Neural crest cell (in vitro differentiated cells): Measurements from ENCODE around the gene PRELID2. TPM values are rescaled to one million over a fixed set of nuclear protein-coding genes. Genes with fewer than 3 reads are reported as not detected.
A peak's percentile ranks its signal among the peaks of the same experiment; 100 is the strongest.
"Not testable (repeated sequence)": the region's sequence is repeated elsewhere in the genome, so short reads cannot be mapped to it uniquely, and the experiment has no call there.

ENCODE experiments used
- DNase-seq: peaks from one replicate; pipeline ENCODE4 v3.0.0; 2021; ENCODE audit warnings: low read depth, mixed read lengths, low spot score
- H3K27ac Mint-ChIP-seq: one replicate; pipeline ENCODE4 v1.8.0; 2021; ENCODE audit warnings: mild to moderate bottlenecking, mixed read lengths; ENCODE audit not compliant: unreplicated experiment
- H3K27me3 Mint-ChIP-seq: 2 replicates; pipeline ENCODE4 v1.8.0; 2021; ENCODE audit warnings: low read depth, mild to moderate bottlenecking, mixed read lengths
- H3K36me3 Mint-ChIP-seq: 2 replicates; pipeline ENCODE4 v1.8.0; 2021; ENCODE audit warnings: low read depth, mild to moderate bottlenecking, mixed read lengths
- H3K4me1 Mint-ChIP-seq: 2 replicates; pipeline ENCODE4 v1.8.0; 2021; ENCODE audit warnings: mixed read lengths
- H3K4me3 Mint-ChIP-seq: one replicate; pipeline ENCODE4 v1.8.0; 2021; ENCODE audit warnings: mild to moderate bottlenecking, mixed read lengths
- H3K9me3 Mint-ChIP-seq: 2 replicates; pipeline ENCODE4 v1.8.0; 2021; ENCODE audit warnings: mixed read lengths
- total RNA-seq: library from RNA; stranded (reverse); gene quantifications from 2 replicates; pipeline ENCODE4 v1.2.1, GENCODE V29; 2021
- TF ChIP-seq, protein P1 (sequence below): fragments of 200-600 bp; sonication (generic); conservative IDR thresholded peaks from 2 replicates; pipeline ENCODE4 v1.5.0; 2021; ENCODE audit warnings: antibody characterized with exemption, mild to moderate bottlenecking

PRELID2 gene
- total RNA-seq, 1 donor from 2014 or later, result 14.0 TPM

DNA sequence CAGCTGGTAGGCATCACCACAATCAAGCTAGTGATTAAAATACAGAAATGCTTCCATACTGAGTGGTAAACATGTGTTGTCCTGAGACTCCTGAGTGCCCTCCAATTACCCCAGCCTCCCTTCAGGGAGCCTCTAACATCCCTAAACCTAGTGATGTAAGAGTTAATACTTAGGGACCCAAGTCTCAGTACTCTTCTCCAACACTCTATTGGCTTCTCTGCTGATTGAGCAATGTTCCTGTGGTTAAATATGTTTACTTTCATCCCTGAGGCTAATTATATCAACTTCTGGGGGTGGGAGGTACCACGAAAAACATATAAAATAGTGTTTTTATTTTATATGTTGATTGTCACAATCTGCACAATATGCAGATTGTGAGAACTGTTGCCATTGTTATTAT is 32.7 kb upstream of the PRELID2 start:
- H3K4me1 Mint-ChIP-seq, result peaks cover 5% of the 10 kb centered on the region
- DNase-seq, result no peak
- H3K27ac Mint-ChIP-seq, result no peak overlapping the region
- H3K9me3 Mint-ChIP-seq, result peaks cover 6% of the 10 kb centered on the region
- TF ChIP-seq, protein P1, sequence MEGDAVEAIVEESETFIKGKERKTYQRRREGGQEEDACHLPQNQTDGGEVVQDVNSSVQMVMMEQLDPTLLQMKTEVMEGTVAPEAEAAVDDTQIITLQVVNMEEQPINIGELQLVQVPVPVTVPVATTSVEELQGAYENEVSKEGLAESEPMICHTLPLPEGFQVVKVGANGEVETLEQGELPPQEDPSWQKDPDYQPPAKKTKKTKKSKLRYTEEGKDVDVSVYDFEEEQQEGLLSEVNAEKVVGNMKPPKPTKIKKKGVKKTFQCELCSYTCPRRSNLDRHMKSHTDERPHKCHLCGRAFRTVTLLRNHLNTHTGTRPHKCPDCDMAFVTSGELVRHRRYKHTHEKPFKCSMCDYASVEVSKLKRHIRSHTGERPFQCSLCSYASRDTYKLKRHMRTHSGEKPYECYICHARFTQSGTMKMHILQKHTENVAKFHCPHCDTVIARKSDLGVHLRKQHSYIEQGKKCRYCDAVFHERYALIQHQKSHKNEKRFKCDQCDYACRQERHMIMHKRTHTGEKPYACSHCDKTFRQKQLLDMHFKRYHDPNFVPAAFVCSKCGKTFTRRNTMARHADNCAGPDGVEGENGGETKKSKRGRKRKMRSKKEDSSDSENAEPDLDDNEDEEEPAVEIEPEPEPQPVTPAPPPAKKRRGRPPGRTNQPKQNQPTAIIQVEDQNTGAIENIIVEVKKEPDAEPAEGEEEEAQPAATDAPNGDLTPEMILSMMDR, result no peak
- H3K4me3 Mint-ChIP-seq, result no peak overlapping the region
- no peaks in the 10 kb centered on the region for H3K36me3 Mint-ChIP-seq
- no peaks in the 10 kb centered on the region for H3K27me3 Mint-ChIP-seq

DNA sequence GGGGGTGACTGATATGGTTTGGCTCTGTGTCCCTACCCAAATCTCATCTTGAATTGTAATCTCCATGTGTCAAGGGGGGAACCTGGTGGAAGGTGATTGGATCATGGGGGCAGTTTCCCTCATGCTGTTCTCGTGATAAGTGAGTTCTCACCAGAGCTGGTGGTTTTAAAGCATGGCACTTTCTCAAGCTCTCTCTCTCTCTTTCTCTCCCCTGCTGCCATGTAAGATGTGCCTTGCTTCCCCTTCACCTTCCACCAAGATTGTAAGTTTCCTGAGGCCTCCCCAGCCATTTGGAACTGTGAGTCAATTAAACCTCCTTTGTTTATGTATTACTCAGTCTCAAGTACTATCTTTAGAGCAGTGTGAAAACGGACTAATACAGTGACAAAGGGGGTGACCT is 29.3 kb upstream of the PRELID2 start:
- not testable (repeated sequence) for H3K27ac Mint-ChIP-seq, H3K27me3 Mint-ChIP-seq, DNase-seq, H3K4me1 Mint-ChIP-seq, H3K36me3 Mint-ChIP-seq, H3K9me3 Mint-ChIP-seq, H3K4me3 Mint-ChIP-seq

DNA sequence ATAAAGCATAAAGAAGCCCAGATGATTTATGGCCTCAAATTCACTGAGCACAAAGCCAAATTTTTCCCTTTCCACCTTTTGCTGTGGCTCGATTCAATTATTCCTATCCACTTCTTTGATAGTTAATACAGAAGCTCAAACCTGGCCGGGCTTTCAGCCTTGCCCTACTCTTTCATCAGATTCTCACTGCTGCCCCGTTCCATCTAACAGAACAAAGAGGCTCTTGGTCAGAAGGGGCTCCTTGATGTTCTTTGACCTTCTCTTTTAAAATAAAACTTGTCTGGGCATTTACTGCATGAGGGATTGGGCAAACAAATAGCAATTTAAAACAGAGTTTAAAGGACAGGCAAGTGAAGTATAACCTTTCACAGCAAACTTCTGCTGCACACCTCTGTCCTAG is 27.9 kb upstream of the PRELID2 start:
- no peaks in the 10 kb centered on the region for H3K27me3 Mint-ChIP-seq
- H3K36me3 Mint-ChIP-seq, result no peaks in the 10 kb centered on the region
- no peak overlapping the region for H3K27ac Mint-ChIP-seq
- peaks cover 8% of the 10 kb centered on the region for H3K4me1 Mint-ChIP-seq
- TF ChIP-seq, protein P1, result no peak
- DNase-seq, result no peak
- no peak overlapping the region for H3K4me3 Mint-ChIP-seq
- peaks cover 2% of the 10 kb centered on the region for H3K9me3 Mint-ChIP-seq

- DNase-seq, result no peak
- Mint-ChIP-seq H3K9me3 (peaks cover 2% of the 10 kb centered on the region), H3K36me3 (no peaks in the 10 kb centered on the region), H3K4me1 (peaks cover 18% of the 10 kb centered on the region), H3K4me3 (no peak overlapping the region), H3K27me3 (no peaks in the 10 kb centered on the region), H3K27ac (no peak overlapping the region)
- TF ChIP-seq, protein P1, result peak; percentile 36
Measured at GRCh38 chr5:145859897-145860296, 24.8 kb upstream of the PRELID2 start.

GRCh38 chr5:145859453-145859852 is 24.3 kb upstream of the PRELID2 start:
- H3K4me1 Mint-ChIP-seq, result peaks cover 18% of the 10 kb centered on the region
- H3K27ac Mint-ChIP-seq, result no peak overlapping the region
- peaks cover under 1% of the 10 kb centered on the region for H3K9me3 Mint-ChIP-seq
- H3K36me3 Mint-ChIP-seq, result no peaks in the 10 kb centered on the region
- no peak for DNase-seq
- no peak overlapping the region for H3K4me3 Mint-ChIP-seq
- H3K27me3 Mint-ChIP-seq, result no peaks in the 10 kb centered on the region
- TF ChIP-seq, protein P1, result no peak

DNA sequence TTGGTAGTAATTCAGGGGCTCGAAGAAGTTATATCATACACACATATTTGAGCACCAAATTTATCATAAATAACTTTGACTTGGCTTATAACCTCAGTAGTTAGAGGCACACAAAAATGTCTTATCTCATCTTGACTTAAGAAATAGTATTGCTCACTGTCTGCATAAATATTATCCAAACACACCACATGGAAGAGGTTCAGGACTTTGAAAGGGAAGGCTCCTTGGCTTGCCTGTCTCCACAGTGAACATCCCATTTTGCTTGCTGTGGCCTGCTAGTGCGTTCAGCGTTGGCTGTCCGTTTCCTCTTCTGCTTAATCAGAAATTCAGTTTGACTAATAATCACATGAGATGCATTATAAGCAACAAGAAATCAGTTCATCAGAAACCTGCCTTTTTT is 23.8 kb upstream of the PRELID2 start:
- Mint-ChIP-seq H3K27ac (no peak overlapping the region), H3K4me3 (no peak overlapping the region), H3K9me3 (no peaks in the 10 kb centered on the region), H3K4me1 (peaks cover 18% of the 10 kb centered on the region), H3K36me3 (no peaks in the 10 kb centered on the region), H3K27me3 (no peaks in the 10 kb centered on the region)
- TF ChIP-seq, protein P1, result no peak
- no peak for DNase-seq
